GM12801 (cell line): Measurements from ENCODE around the gene PLPPR3.

ENCODE experiments used
- TF ChIP-seq, protein P1 (sequence below): IDR thresholded peaks from one replicate; pipeline ENCODE4 v1.5.1; 2011; ENCODE audit warnings: control low read depth; ENCODE audit not compliant: insufficient read length; ENCODE audit errors: extremely low read depth

Gene PLPPR3

DNA sequence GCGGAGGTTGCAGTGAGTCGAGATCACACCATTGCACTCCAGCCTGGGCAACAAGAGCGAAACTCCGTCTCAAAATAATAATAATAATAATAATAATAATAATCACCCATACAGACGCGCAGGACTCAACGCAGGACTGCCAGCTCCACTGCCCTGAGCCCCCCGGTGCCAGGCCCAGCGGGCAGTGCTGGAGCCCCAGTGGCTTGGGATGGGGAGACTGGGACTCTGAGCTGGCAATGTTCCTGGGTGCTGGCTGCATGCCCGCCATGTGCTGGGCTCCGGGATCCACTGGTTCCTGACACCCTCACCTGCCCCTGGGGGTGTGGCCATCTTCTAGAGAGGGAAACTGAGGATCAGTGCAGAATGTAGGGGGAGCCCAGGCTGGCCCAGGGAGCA, 5.6 kb upstream of the PLPPR3 start:
- TF ChIP-seq, protein P1, sequence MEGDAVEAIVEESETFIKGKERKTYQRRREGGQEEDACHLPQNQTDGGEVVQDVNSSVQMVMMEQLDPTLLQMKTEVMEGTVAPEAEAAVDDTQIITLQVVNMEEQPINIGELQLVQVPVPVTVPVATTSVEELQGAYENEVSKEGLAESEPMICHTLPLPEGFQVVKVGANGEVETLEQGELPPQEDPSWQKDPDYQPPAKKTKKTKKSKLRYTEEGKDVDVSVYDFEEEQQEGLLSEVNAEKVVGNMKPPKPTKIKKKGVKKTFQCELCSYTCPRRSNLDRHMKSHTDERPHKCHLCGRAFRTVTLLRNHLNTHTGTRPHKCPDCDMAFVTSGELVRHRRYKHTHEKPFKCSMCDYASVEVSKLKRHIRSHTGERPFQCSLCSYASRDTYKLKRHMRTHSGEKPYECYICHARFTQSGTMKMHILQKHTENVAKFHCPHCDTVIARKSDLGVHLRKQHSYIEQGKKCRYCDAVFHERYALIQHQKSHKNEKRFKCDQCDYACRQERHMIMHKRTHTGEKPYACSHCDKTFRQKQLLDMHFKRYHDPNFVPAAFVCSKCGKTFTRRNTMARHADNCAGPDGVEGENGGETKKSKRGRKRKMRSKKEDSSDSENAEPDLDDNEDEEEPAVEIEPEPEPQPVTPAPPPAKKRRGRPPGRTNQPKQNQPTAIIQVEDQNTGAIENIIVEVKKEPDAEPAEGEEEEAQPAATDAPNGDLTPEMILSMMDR = no peak

DNA sequence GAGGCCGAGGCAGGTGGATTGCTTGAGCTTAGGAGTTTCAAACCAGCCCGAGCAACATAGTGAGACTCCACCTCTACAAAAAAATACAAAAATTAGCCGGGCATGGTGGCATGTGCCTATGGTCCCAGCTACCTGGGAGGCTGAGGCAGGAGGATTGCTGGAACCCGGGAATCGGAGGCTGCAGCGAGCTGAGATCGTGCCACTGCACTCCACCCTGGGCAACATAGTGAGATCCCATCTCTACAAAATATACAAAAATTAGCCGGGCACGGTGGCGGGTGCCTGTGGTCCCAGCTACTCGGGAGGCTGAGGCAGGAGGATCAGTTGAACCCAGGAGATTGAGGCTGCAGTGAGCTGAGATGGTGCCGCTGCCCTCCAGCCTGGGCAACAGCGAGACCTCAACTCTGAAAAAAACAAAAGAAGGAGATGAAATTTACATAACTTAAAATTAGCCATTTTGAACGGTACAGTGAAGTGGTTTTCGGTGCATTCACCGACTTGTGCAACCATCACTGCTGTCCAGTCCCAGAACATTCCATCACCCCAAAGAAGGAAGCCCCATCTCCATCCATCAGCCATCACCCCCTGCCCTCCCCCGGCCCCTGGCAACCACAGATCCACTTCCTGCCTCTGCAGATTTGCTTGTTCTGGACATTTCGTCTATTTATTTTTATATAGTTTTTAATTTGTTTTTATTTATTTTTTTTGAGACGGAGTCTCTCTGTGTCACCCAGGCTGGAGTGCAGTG, 4.3 kb upstream of the PLPPR3 start:
- TF ChIP-seq, protein P1 = no peak

DNA sequence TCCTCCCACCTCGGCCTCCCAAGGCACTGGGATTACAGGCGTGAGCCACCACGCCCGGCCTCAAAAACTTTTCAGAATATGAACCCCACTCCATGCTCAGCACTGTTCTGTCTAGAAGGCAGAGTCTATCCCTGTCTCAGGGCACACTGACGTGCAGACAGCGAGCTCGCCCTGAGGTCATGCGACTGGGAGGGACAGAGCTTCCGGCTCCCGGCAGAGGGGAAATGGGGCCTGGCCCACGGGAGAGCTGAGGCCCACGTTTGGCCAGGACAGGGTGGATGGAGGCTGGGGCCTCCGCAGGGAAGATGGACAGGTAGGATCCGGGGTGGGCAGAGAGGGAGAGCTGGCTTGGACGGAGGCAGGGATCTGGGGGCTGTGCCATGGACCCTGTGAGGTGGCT, 3.1 kb upstream of the PLPPR3 start:
- TF ChIP-seq, protein P1 = no peak

DNA sequence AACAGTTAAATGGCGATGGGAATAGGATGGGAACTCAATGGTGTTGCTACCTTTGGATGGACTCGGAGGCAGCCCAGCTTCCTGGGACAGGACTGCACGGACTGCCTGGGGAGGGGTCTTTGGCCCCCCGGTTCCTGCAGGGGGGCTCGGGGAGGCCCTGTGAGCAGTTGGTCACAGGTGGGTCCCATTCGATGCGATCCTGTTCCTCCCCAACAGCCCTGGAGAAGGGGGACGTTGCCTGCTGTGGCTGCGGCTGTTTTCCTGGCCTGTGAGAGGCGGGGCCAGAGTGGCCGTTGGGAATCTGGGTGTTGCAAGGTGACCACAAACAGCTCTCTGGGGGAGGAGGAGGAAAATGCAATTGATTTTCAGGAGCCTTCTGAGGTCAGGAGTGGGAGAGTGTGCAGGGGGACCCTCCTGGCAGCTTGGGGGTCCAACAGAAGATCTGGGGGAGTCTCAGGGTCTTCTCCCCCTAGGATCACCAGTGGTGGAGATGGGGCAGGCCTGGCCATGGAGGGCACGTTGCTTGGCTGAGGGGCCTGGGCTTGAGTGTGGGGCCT, 1.9 kb upstream of the PLPPR3 start:
- TF ChIP-seq, protein P1 = no peak

DNA sequence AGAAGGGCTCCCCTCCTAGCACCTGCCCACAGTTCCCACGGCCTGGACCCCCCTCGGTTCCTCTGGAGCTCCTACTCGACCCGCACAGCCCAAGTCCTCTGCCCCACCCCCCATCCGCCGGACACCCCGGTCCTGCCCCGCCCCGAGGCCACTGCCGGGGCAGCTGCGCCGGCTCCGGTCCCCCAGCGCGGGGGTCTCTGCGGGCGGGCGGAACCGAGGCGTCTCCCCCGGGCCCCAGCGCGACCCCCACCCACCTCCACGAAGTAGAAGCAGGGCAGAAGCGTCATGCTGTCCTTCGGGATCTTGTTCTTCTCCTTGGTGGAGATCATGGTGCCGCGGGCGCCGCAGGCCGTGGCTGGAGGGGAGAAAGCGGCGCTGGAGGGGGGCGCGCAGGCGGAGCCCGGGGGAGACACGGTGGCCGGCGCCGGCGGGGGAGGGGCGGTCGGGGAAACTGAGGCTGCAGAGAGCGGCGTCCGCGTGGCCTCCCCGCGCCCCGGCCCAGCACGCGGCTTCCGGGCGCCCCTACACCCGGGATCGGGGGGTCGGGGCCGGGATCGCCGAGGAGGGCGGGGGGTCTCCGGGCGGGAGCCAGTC, 427 bp downstream of the PLPPR3 start:
- TF ChIP-seq, protein P1 = no peak

DNA sequence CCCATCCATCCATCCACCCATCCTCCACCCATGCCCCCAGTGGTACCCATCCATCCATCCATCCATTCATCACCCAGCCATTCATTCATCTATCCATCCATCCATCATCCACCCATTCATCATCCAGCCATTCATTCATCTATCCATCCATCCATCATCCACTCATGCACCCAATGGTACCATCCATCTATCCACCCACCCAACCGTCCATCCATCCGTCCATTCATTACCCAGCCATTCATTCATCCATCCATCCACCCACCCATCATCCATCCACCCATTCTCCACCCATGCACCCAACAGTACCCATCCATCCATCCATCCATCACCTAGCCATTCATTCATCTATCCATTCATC, 5.3 kb downstream of the PLPPR3 start:
- TF ChIP-seq, protein P1 = no peak

DNA sequence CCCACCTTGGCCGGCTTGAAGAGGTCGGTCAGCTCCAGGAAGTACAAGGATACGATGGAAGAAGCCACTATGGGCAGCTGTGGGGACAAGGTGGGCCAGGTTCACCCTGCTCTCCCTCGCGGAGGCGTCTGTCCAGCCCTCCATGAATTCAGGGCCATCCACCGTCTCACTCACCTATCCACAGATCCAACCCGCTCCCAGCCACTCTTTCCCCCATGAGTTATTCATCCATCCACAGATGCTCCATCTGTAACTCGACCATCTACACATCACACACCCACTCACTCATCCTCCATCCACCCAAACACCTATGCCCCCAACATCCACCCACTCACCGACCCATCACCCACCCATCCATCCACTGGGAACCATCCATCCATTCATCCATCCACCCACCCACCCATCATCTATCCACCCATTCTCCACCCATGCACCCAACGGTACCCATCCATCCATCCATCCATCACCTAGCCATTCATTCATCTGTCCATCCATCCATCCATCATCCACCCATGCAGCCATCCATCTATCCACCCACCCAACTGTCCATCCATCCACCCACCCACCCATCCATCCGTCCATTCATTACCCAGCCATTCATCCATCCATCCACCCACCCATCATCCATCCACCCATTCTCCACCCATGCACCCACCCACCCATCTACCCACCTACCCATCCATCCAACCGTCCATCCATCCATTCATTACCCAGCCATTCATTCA, 5.8 kb downstream of the PLPPR3 start:
- TF ChIP-seq, protein P1 = no peak
